T-helper 2 cell treated with Interferon-gamma antibody and Interleukin-4, amounts not matched to agents 5 μg/mL and 100 μg/mL, for 36 hours (primary cell): ENCODE results near the gene ZKSCAN4.
A peak's percentile ranks its signal among the peaks of the same experiment; 100 is the strongest.

Source experiments
- DNase-seq: peaks from one replicate; pipeline ENCODE4 v3.0.0; 2021; ENCODE audit warnings: low spot score
- H3K27ac Mint-ChIP-seq: one replicate; pipeline ENCODE4 v1.8.0; 2021; ENCODE audit warnings: mild to moderate bottlenecking, mixed read lengths
- H3K27me3 Mint-ChIP-seq: one replicate; pipeline ENCODE4 v1.8.0; 2021; ENCODE audit warnings: low read depth, mixed read lengths
- H3K36me3 Mint-ChIP-seq: one replicate; pipeline ENCODE4 v1.8.0; 2021; ENCODE audit warnings: low read depth, mixed read lengths
- H3K4me1 Mint-ChIP-seq: one replicate; pipeline ENCODE4 v1.8.0; 2021; ENCODE audit warnings: low read depth, mixed read lengths
- H3K4me3 Mint-ChIP-seq: one replicate; pipeline ENCODE4 v1.8.0; 2022; ENCODE audit warnings: mild to moderate bottlenecking, moderate library complexity, mixed read lengths
- H3K9me3 Mint-ChIP-seq: one replicate; pipeline ENCODE4 v1.8.0; 2021; ENCODE audit warnings: mixed read lengths

Gene ZKSCAN4

GRCh38 chr6:28264834-28265401 is 12.8 kb upstream of the ZKSCAN4 start:
- no peak overlapping the region for H3K27ac Mint-ChIP-seq
- no peak for DNase-seq

GRCh38 chr6:28263922-28264321 is 11.9 kb upstream of the ZKSCAN4 start:
- Mint-ChIP-seq H3K4me3 (no peak overlapping the region), H3K36me3 (peaks cover 1% of the 10 kb centered on the region), H3K4me1 (peaks cover 15% of the 10 kb centered on the region), H3K9me3 (peaks cover under 1% of the 10 kb centered on the region), H3K27me3 (peaks cover 17% of the 10 kb centered on the region), H3K27ac (no peak overlapping the region)
- DNase-seq: no peak

More at GRCh38 chr6:28264834-28265401, 12.8 kb upstream of the ZKSCAN4 start:
- H3K36me3 Mint-ChIP-seq: no peaks in the 10 kb centered on the region
- peaks cover 17% of the 10 kb centered on the region for H3K27me3 Mint-ChIP-seq
- peaks cover 17% of the 10 kb centered on the region for H3K4me1 Mint-ChIP-seq
- no peak overlapping the region for H3K4me3 Mint-ChIP-seq
- H3K9me3 Mint-ChIP-seq: no peaks in the 10 kb centered on the region

GRCh38 chr6:28258877-28259777 is 7.1 kb upstream of the ZKSCAN4 start, which contains the start of gene NKAPL:
NKAPL (plus strand) TSS chr6:28259297; CDS start chr6:28259372, 75 bp downstream.
- Mint-ChIP-seq H3K9me3 (peaks cover 9% of the 10 kb centered on the region), H3K4me1 (peaks cover 4% of the 10 kb centered on the region), H3K27ac (no peak within 1 kb of the TSS), H3K27me3 (peaks cover 12% of the 10 kb centered on the region), H3K4me3 (peak within 1 kb of the TSS; percentile 13), H3K36me3 (peaks cover 8% of the 10 kb centered on the region)
- DNase-seq: peak; percentile 45

- peaks cover 15% of the 10 kb centered on the region for H3K9me3 Mint-ChIP-seq
- H3K27ac Mint-ChIP-seq: no peak overlapping the region
- no peak overlapping the region for H3K4me3 Mint-ChIP-seq
- peaks cover 12% of the 10 kb centered on the region for H3K4me1 Mint-ChIP-seq
- H3K36me3 Mint-ChIP-seq: peaks cover 12% of the 10 kb centered on the region
- peaks cover 3% of the 10 kb centered on the region for H3K27me3 Mint-ChIP-seq
- no peak for DNase-seq
Measured at GRCh38 chr6:28257042-28257441, 5.0 kb upstream of the ZKSCAN4 start.

GRCh38 chr6:28254121-28254519 is 2.1 kb upstream of the ZKSCAN4 start:
- no peak for DNase-seq
- H3K27ac Mint-ChIP-seq: no peak overlapping the region

GRCh38 chr6:28251661-28252008 is 434 bp downstream of the ZKSCAN4 start:
- Mint-ChIP-seq H3K36me3 (peaks cover 27% of the 10 kb centered on the region), H3K4me3 (peak overlapping the region; percentile 99), H3K27me3 (no peaks in the 10 kb centered on the region), H3K9me3 (peaks cover 6% of the 10 kb centered on the region), H3K27ac (peak overlapping the region; percentile 83), H3K4me1 (peaks cover 24% of the 10 kb centered on the region)
- peak; percentile 20 for DNase-seq

More at GRCh38 chr6:28254121-28254519, 2.1 kb upstream of the ZKSCAN4 start:
- Mint-ChIP-seq H3K27me3 (no peaks in the 10 kb centered on the region), H3K9me3 (peaks cover 15% of the 10 kb centered on the region), H3K36me3 (peaks cover 22% of the 10 kb centered on the region), H3K4me1 (peaks cover 28% of the 10 kb centered on the region), H3K4me3 (no peak overlapping the region)

GRCh38 chr6:28250747-28251146 is 1.3 kb downstream of the ZKSCAN4 start:
- Mint-ChIP-seq H3K27ac (no peak overlapping the region), H3K36me3 (peaks cover 36% of the 10 kb centered on the region), H3K9me3 (peaks cover 6% of the 10 kb centered on the region), H3K27me3 (no peaks in the 10 kb centered on the region), H3K4me3 (peak overlapping the region; percentile 81), H3K4me1 (peaks cover 24% of the 10 kb centered on the region)
- DNase-seq: no peak

GRCh38 chr6:28248916-28249315 is 3.2 kb downstream of the ZKSCAN4 start:
- peaks cover 24% of the 10 kb centered on the region for H3K4me1 Mint-ChIP-seq
- H3K4me3 Mint-ChIP-seq: no peak overlapping the region
- no peak for DNase-seq
- no peak overlapping the region for H3K27ac Mint-ChIP-seq
- H3K36me3 Mint-ChIP-seq: peaks cover 50% of the 10 kb centered on the region
- no peaks in the 10 kb centered on the region for H3K27me3 Mint-ChIP-seq
- H3K9me3 Mint-ChIP-seq: peaks cover 6% of the 10 kb centered on the region

- Mint-ChIP-seq H3K27ac (no peak overlapping the region), H3K9me3 (no peaks in the 10 kb centered on the region), H3K4me3 (no peak overlapping the region), H3K4me1 (peaks cover 4% of the 10 kb centered on the region), H3K27me3 (no peaks in the 10 kb centered on the region), H3K36me3 (peaks cover 42% of the 10 kb centered on the region)
- no peak for DNase-seq
Measured at GRCh38 chr6:28245206-28245941, 6.7 kb downstream of the ZKSCAN4 start.

GRCh38 chr6:28243946-28244345 is 8.1 kb downstream of the ZKSCAN4 start:
- Mint-ChIP-seq H3K27ac (no peak overlapping the region), H3K4me3 (no peak overlapping the region), H3K4me1 (no peaks in the 10 kb centered on the region), H3K9me3 (no peaks in the 10 kb centered on the region), H3K36me3 (peaks cover 39% of the 10 kb centered on the region), H3K27me3 (no peaks in the 10 kb centered on the region)
- DNase-seq: no peak

GRCh38 chr6:28240471-28240870 is 11.6 kb downstream of the ZKSCAN4 start:
- Mint-ChIP-seq H3K4me3 (no peak overlapping the region), H3K4me1 (no peaks in the 10 kb centered on the region), H3K9me3 (peaks cover 4% of the 10 kb centered on the region), H3K27me3 (no peaks in the 10 kb centered on the region), H3K27ac (no peak overlapping the region), H3K36me3 (peaks cover 15% of the 10 kb centered on the region)
- DNase-seq: no peak

GRCh38 chr6:28239636-28240035 is 12.4 kb downstream of the ZKSCAN4 start:
- peaks cover 15% of the 10 kb centered on the region for H3K36me3 Mint-ChIP-seq
- no peaks in the 10 kb centered on the region for H3K4me1 Mint-ChIP-seq
- DNase-seq: no peak
- H3K27ac Mint-ChIP-seq: no peak overlapping the region
- no peaks in the 10 kb centered on the region for H3K27me3 Mint-ChIP-seq
- peaks cover 4% of the 10 kb centered on the region for H3K9me3 Mint-ChIP-seq
- H3K4me3 Mint-ChIP-seq: no peak overlapping the region

- no peaks in the 10 kb centered on the region for H3K4me1 Mint-ChIP-seq
- DNase-seq: no peak
- no peak overlapping the region for H3K27ac Mint-ChIP-seq
- no peak overlapping the region for H3K4me3 Mint-ChIP-seq
- H3K9me3 Mint-ChIP-seq: peaks cover 13% of the 10 kb centered on the region
- H3K36me3 Mint-ChIP-seq: peaks cover 29% of the 10 kb centered on the region
- H3K27me3 Mint-ChIP-seq: no peaks in the 10 kb centered on the region
Measured at GRCh38 chr6:28235912-28236452, 16.1 kb downstream of the ZKSCAN4 start.

- DNase-seq: no peak
- Mint-ChIP-seq H3K4me1 (peaks cover 3% of the 10 kb centered on the region), H3K9me3 (peaks cover 10% of the 10 kb centered on the region), H3K27ac (no peak overlapping the region), H3K27me3 (no peaks in the 10 kb centered on the region), H3K4me3 (no peak overlapping the region), H3K36me3 (peaks cover 49% of the 10 kb centered on the region)
Measured at GRCh38 chr6:28232785-28233184, 19.3 kb downstream of the ZKSCAN4 start.
